NCI-H524 (cell line): ENCODE results near the gene MTAP.
"Not testable (repeated sequence)": the region's sequence is repeated elsewhere in the genome, so short reads cannot be mapped to it uniquely, and the experiment has no call there.

Experiments
- DNase-seq, 2 experiments: peaks; one replicate each; lab custom pipeline; 2025; lab: John Stamatoyannopoulos, UW

Gene MTAP

GRCh38 chr9:21923694-21924093 lies 121.3 kb downstream of the MTAP start:
- DNase-seq = no peak

- DNase-seq = no peak
These were observed 125.3 kb downstream of the MTAP start for GRCh38 chr9:21927752-21928151.

GRCh38 chr9:21931428-21931827 lies 129.0 kb downstream of the MTAP start:
- DNase-seq = no peak

- no peak for DNase-seq
These were observed 130.8 kb downstream of the MTAP start for GRCh38 chr9:21933281-21933680.

GRCh38 chr9:21933865-21934264 lies 131.4 kb downstream of the MTAP start:
- no peak for DNase-seq

- DNase-seq = no peak
These were observed 133.2 kb downstream of the MTAP start for GRCh38 chr9:21935631-21936030.

- no peak for DNase-seq
These were observed 133.7 kb downstream of the MTAP start for GRCh38 chr9:21936161-21936560.

GRCh38 chr9:21941337-21941995 lies 139.0 kb downstream of the MTAP start:
- DNase-seq = no peak

- no peak for DNase-seq
These were observed 141.0 kb downstream of the MTAP start for GRCh38 chr9:21943464-21943863.

GRCh38 chr9:21945606-21946005 lies 143.2 kb downstream of the MTAP start:
- no peak for DNase-seq

GRCh38 chr9:21958833-21959232 lies 156.4 kb downstream of the MTAP start:
- DNase-seq = no peak

- DNase-seq = not testable (repeated sequence)
These were observed 156.8 kb downstream of the MTAP start for GRCh38 chr9:21959268-21959667.

GRCh38 chr9:21961569-21961968 lies 159.1 kb downstream of the MTAP start:
- DNase-seq = no peak

GRCh38 chr9:21964925-21965385 lies 162.5 kb downstream of the MTAP start:
- DNase-seq = no peak

GRCh38 chr9:21965401-21965951 lies 163.0 kb downstream of the MTAP start:
- DNase-seq = no peak

- no peak for DNase-seq
These were observed 163.9 kb downstream of the MTAP start for GRCh38 chr9:21966140-21966851.

GRCh38 chr9:21967169-21967568 lies 164.7 kb downstream of the MTAP start:
- DNase-seq = no peak

- no peak for DNase-seq
These were observed 165.3 kb downstream of the MTAP start for GRCh38 chr9:21967702-21968101.

- no peak for DNase-seq
These were observed 166.0 kb downstream of the MTAP start for GRCh38 chr9:21968331-21969010.

GRCh38 chr9:21969011-21969940 lies 166.8 kb downstream of the MTAP start:
- no peak for DNase-seq

GRCh38 chr9:21969951-21970799 lies 167.7 kb downstream of the MTAP start:
- DNase-seq = no peak
